HepG2 (cell line): Measurements from ENCODE around the gene ANO9. TPM values are rescaled to one million over a fixed set of nuclear protein-coding genes. Genes with fewer than 3 reads are reported as not detected.

Experiments
- ATAC-seq: fragments of 200-7000 bp; cut with Tn5 transposase; 3 replicates; pipeline ENCODE4 v1.9.1; 2020; ENCODE audit warnings: mild to moderate bottlenecking, moderate library complexity
- BruUV-seq: library from RNA; stranded (reverse); fragments of 400-500 nt; replicated peaks from 2 replicates; lab custom pipeline; 2021; lab: Mats Ljungman, UMichigan
- CTCF ChIA-PET: fragments of 300-600 bp; formaldehyde crosslinking; extraction: SDS; loops from one replicate; lab custom pipeline; 2021; ENCODE audit warnings: low total read pairs, inconsistent platforms, low intra/inter-chr PET ratio; lab: Yijun Ruan, JAX
- POLR2A ChIA-PET: fragments of 350-600 bp; sonication (Branson Sonifier 250); formaldehyde crosslinking; loops from one replicate; lab custom pipeline; 2020; ENCODE audit warnings: antibody characterized with exemption, inconsistent platforms; lab: Yijun Ruan, JAX
- DNase-seq: peaks from one replicate; pipeline ENCODE4 v3.0.0-alpha.2; 2015; ENCODE audit warnings: low spot score
- FAIRE-seq: peaks from 3 replicates; lab custom pipeline; 2011; peaks lifted over from hg19 to GRCh38; lab: Jason Lieb, UNC
- H2AFZ ChIP-seq: one replicate; pipeline ENCODE4 v1.6.1; 2011; ENCODE audit warnings: low read length, inconsistent platforms
- H3K27ac ChIP-seq: fragments of 300-600 bp; 3 replicates; pipeline ENCODE4 v1.8.0; 2011; ENCODE audit warnings: mixed run types, mild to moderate bottlenecking, mixed read lengths, low read length, inconsistent platforms; ENCODE audit not compliant: insufficient read depth; ENCODE audit errors: extremely low read length
- H3K27me3 ChIP-seq, 2 experiments: fragments of 200-600 bp in 1 of 2; 2 replicates in 1 of 2; 3 replicates in 1 of 2; pipeline versions ENCODE4 v1.6.0 to v1.8.0; 2011; ENCODE audit warnings: low read length in 2 of 2, mild to moderate bottlenecking in 2 of 2, moderate library complexity in 2 of 2, inconsistent platforms in 1 of 2; ENCODE audit not compliant: insufficient read depth in 2 of 2, control insufficient read depth in 1 of 2
- H3K36me3 ChIP-seq, 2 experiments: fragments of 200-600 bp in 1 of 2; replicated peaks in 1 of 2; 2 replicates in 1 of 2; 3 replicates in 1 of 2; pipeline versions ENCODE4 v1.5.1 to v1.8.0; 2011; ENCODE audit warnings: low read length in 2 of 2, inconsistent platforms in 1 of 2; ENCODE audit not compliant: insufficient read depth in 2 of 2, control insufficient read depth in 1 of 2
- H3K4me1 ChIP-seq: 2 replicates; pipeline ENCODE4 v1.5.1; 2012; ENCODE audit warnings: low read length, inconsistent platforms; ENCODE audit not compliant: insufficient read depth
- H3K4me2 ChIP-seq: 2 replicates; pipeline ENCODE4 v1.6.0; 2011; ENCODE audit warnings: low read depth, low read length, inconsistent platforms
- H3K4me3 ChIP-seq, 3 experiments: fragments of 200-600 bp in 1 of 3; sonication (generic), shearing (Covaris generic) in 1 of 3; replicated peaks in 1 of 3; 2 replicates each; pipeline ENCODE4 v1.5.1; 2011 to 2016; ENCODE audit warnings: low read length in 3 of 3, inconsistent platforms in 2 of 3, low read depth in 2 of 3, mild to moderate bottlenecking in 2 of 3, control low read depth in 1 of 3, mixed read lengths in 1 of 3; ENCODE audit not compliant: insufficient read depth in 1 of 3
- H3K79me2 ChIP-seq: one replicate; pipeline ENCODE4 v1.6.1; 2011; ENCODE audit warnings: low read length, inconsistent platforms; ENCODE audit not compliant: insufficient read depth
- H3K9ac ChIP-seq: 2 replicates; pipeline ENCODE4 v1.6.0; 2011; ENCODE audit warnings: mild to moderate bottlenecking, low read depth, low read length, inconsistent platforms; ENCODE audit not compliant: insufficient read depth
- H3K9me3 ChIP-seq: 2 replicates; pipeline ENCODE4 v1.5.1; 2012; ENCODE audit warnings: mild to moderate bottlenecking, low read length
- H4K20me1 ChIP-seq: 2 replicates; pipeline ENCODE4 v1.6.0; 2011; ENCODE audit warnings: inconsistent platforms, mild to moderate bottlenecking, low read length, moderate library complexity; ENCODE audit not compliant: insufficient read depth
- CCDC6 ChIP-seq: sonication (generic); formaldehyde crosslinking; IDR thresholded peaks from 2 replicates; pipeline ENCODE4 v1.8.1; 2022; ENCODE audit warnings: mild to moderate bottlenecking, missing genetic modification reagents, moderate library complexity
- ELF4 ChIP-seq: sonication (generic); formaldehyde crosslinking; IDR thresholded peaks from 2 replicates; pipeline ENCODE4 v1.5.0; 2020; ENCODE audit warnings: missing genetic modification reagents, mild to moderate bottlenecking, moderate library complexity, borderline replicate concordance
- MAF1 ChIP-seq: sonication (generic); formaldehyde crosslinking; IDR thresholded peaks from 2 replicates; pipeline ENCODE4 v1.5.0; 2020; ENCODE audit warnings: missing genetic modification reagents, borderline replicate concordance
- SMC3 ChIP-seq: IDR thresholded peaks from 2 replicates; pipeline ENCODE4 v1.6.1; 2011; ENCODE audit warnings: low read length, improper control_type of control experiment
- STAG1 ChIP-seq: sonication (generic); formaldehyde crosslinking; IDR thresholded peaks from 2 replicates; pipeline ENCODE4 v1.4.0; 2020; ENCODE audit warnings: missing genetic modification reagents
- STAT5B ChIP-seq: sonication (generic); formaldehyde crosslinking; IDR thresholded peaks from 2 replicates; pipeline ENCODE4 v1.4.0; 2020; ENCODE audit warnings: missing genetic modification reagents
- XBP1 ChIP-seq: sonication (generic); formaldehyde crosslinking; IDR thresholded peaks from 2 replicates; pipeline ENCODE4 v1.5.0; 2020; ENCODE audit warnings: missing genetic modification reagents
- ZNF18 ChIP-seq: sonication (generic); formaldehyde crosslinking; IDR thresholded peaks from 2 replicates; pipeline ENCODE4 v1.8.0; 2022; ENCODE audit warnings: mild to moderate bottlenecking, missing genetic modification reagents; ENCODE audit not compliant: insufficient replicate concordance
- ZNF75D ChIP-seq: sonication (generic); formaldehyde crosslinking; IDR thresholded peaks from 2 replicates; pipeline ENCODE4 v1.8.1; 2023; ENCODE audit warnings: missing genetic modification reagents, mild to moderate bottlenecking, borderline replicate concordance
- WGBS: methylation state at CpG from one replicate; pipeline ENCODE4 v1.1.6; 2017; ENCODE audit warnings: low lambda C conversion rate; 5-methylcytosine and 5-hydroxymethylcytosine counted together
- in situ Hi-C: cut with HindIII; loops from 2 replicates; pipeline ENCODE4 v1.10.0; 2017; ENCODE audit warnings: low pct_unique_long_range_greater_than_20kb; ENCODE audit not compliant: extremely low pct_ligation_motif_present
- intact Hi-C: fragments of 100-400 bp; cut with micrococcal nuclease; formaldehyde crosslinking; loops from one replicate; pipeline ENCODE4 v1.10.0; 2022; ENCODE audit not compliant: unreplicated experiment
- polyA plus RNA-seq, 8 experiments: library from polyadenylated mRNA; depleted of rRNA in 3 of 8; stranded (reverse) in 7 of 8; unstranded in 1 of 8; fragments of >200 nt; fragmentation: Illumina TruSeq in 4 of 8; extraction: Trizol in 4 of 8; gene quantifications; 2 replicates each; pipeline versions ENCODE4 v1.2.1 to v1.2.3, GENCODE V29; 2011 to 2016; ENCODE audit warnings: low read depth in 4 of 8, missing spikeins in 1 of 8, mixed read lengths in 1 of 8; ENCODE audit not compliant: insufficient read depth in 1 of 8
- total RNA-seq, 5 experiments: library from RNA; depleted of rRNA; stranded (reverse); fragments of >200 nt; fragmentation: Illumina TruSeq; extraction: Trizol; gene quantifications; 2 replicates each; pipeline ENCODE4 v1.2.3, GENCODE V29; 2016; ENCODE audit warnings: low read depth in 1 of 5

The ANO9 gene
- total and polyA plus RNA-seq, 2 of the 13 experiments (the other 11 are each of a cell fraction or from before 2014, with no cell fraction given), result 8.9 to 14.3 TPM

GRCh38 chr11:386483-386882 lies 55.3 kb downstream of the ANO9 start:
- H3K9ac ChIP-seq, result no peak overlapping the region
- TF ChIP-seq STAT5B (CRISPR knock-in tag) (no peak), ZNF18 (CRISPR knock-in tag) (no peak), ZNF75D (CRISPR knock-in tag) (no peak), MAF1 (CRISPR knock-in tag) (no peak), CCDC6 (CRISPR knock-in tag) (no peak), SMC3 (no peak), XBP1 (CRISPR knock-in tag) (no peak), STAG1 (no peak), ELF4 (CRISPR knock-in tag) (no peak)
- TF ChIP-seq, all 625 proteins: peak for 0
- Histone ChIP-seq H3K27me3 (peaks cover 4 to 26% of the 10 kb centered on the region in 2 experiments; a peak in 4 of 5 replicates), H3K27ac (no peak overlapping the region), H2AFZ (no peak overlapping the region), H3K36me3 (no peaks in the 10 kb centered on the region), H4K20me1 (no peaks in the 10 kb centered on the region), H3K4me2 (no peak overlapping the region), H3K4me3 (no peak overlapping the region), H3K79me2 (no peaks in the 10 kb centered on the region), H3K4me1 (peaks cover 16% of the 10 kb centered on the region), H3K9me3 (no peaks in the 10 kb centered on the region)
- intact Hi-C loops, result no loop called here
- ChIA-PET CTCF (no interaction called here), POLR2A (interaction anchor here (1.0 kb wide), 1 partner anchor 18 kb away, joined by 3 read pairs; no protein-coding TSS in a partner anchor)
- ATAC-seq, result no peak; the same call in 2 of the 3 replicates
- no TSS peak for BruUV-seq
- FAIRE-seq, result no peak
- in situ Hi-C loops, result no loop called here
- WGBS, result 24% methylated on average over 5 of the region's 6 CpGs
- no peak for DNase-seq
